ENCODE measurements around the gene ZNF486. TPM values are rescaled to one million over a fixed set of nuclear protein-coding genes. Genes with fewer than 3 reads are reported as not detected.

The ZNF486 gene
- total and polyA plus RNA-seq, 2 donors (not counting 1 experiment from before 2014, with no cell fraction given) = 5.3 to 16.6 TPM

GRCh38 chr19:20235156-20235555, 68.1 kb downstream of the ZNF486 start:
- H3K9me3 Mint-ChIP-seq (ENCODE audit: insufficient read depth) = no peaks in the 10 kb centered on the region
- H3K4me1 ChIP-seq (ENCODE audit: control insufficient read depth in 2 of 2, insufficient read depth in 2 of 2, low read length in 2 of 2) = peaks cover 3 to 22% of the 10 kb centered on the region in 2 donors
- no peak overlapping the region for H3K9ac ChIP-seq (ENCODE audit: low read length)
- peaks cover 0 to 19% (median 0%) of the 10 kb centered on the region in 3 donors for H3K9me3 ChIP-seq (ENCODE audit: control extremely low read depth in 1 of 3, control insufficient read depth in 2 of 3, insufficient read depth in 1 of 3, low read length in 2 of 3)
- H3K27ac ChIP-seq (ENCODE audit: low read length in 2 of 2) = no peak overlapping the region
- ChIA-PET POLR2A (no interaction called here), CTCF (interaction anchor here (0.6 kb wide), 1 partner anchor 1336 kb away, joined by 3 read pairs; no protein-coding TSS in a partner anchor)
- intact Hi-C loops (cut with micrococcal nuclease) = loop anchor here (2.0 to 5.0 kb wide), 3 partner anchors 37 to 368 kb away; no protein-coding TSS in a partner anchor
- TF ChIP-seq EZH2 (IDR thresholded peaks at IDR 0.05; ENCODE audit: borderline replicate concordance, insufficient read depth, low read depth, low read length, poor library complexity, severe bottlenecking) = no peak
- TF ChIP-seq, protein P1, sequence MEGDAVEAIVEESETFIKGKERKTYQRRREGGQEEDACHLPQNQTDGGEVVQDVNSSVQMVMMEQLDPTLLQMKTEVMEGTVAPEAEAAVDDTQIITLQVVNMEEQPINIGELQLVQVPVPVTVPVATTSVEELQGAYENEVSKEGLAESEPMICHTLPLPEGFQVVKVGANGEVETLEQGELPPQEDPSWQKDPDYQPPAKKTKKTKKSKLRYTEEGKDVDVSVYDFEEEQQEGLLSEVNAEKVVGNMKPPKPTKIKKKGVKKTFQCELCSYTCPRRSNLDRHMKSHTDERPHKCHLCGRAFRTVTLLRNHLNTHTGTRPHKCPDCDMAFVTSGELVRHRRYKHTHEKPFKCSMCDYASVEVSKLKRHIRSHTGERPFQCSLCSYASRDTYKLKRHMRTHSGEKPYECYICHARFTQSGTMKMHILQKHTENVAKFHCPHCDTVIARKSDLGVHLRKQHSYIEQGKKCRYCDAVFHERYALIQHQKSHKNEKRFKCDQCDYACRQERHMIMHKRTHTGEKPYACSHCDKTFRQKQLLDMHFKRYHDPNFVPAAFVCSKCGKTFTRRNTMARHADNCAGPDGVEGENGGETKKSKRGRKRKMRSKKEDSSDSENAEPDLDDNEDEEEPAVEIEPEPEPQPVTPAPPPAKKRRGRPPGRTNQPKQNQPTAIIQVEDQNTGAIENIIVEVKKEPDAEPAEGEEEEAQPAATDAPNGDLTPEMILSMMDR (IDR thresholded peaks at IDR 0.05) = no peak
- H4K20me1 ChIP-seq (ENCODE audit: control insufficient read depth, insufficient read depth, low read length, poor library complexity, severe bottlenecking) = no peaks in the 10 kb centered on the region
- H3K27ac Mint-ChIP-seq = peak overlapping the region; percentile 15
- H3K4me3 ChIP-seq (ENCODE audit: control extremely low read depth in 1 of 5, extremely low read depth in 1 of 5, insufficient read depth in 1 of 5, low read depth in 2 of 5, low read length in 4 of 5) = no peak overlapping the region
- H3K4me3 Mint-ChIP-seq = peak overlapping the region; percentile 44
- H2AFZ ChIP-seq (ENCODE audit: insufficient read depth, low read depth, low read length, poor library complexity, severe bottlenecking) = no peak overlapping the region
- H3K36me3 ChIP-seq (replicated peaks in 1 of 2; ENCODE audit: control extremely low read depth in 1 of 2, control insufficient read depth in 1 of 2, extremely low read depth in 1 of 2, insufficient read depth in 2 of 2, low read length in 1 of 2) = no peaks in the 10 kb centered on the region
- ATAC-seq (ENCODE audit: low read depth) = peak; percentile 52
- H3K4me2 ChIP-seq (replicated peaks; ENCODE audit: low read depth, low read length, poor library complexity, severe bottlenecking) = no peak overlapping the region
- no peaks in the 10 kb centered on the region for H3K27me3 Mint-ChIP-seq
- H3K27me3 ChIP-seq (replicated peaks in 1 of 4; ENCODE audit: control extremely low read depth in 1 of 4, control insufficient read depth in 3 of 4, insufficient read depth in 4 of 4, low read length in 3 of 4) = no peaks in the 10 kb centered on the region
- DNase-seq = peak; percentile 70
- 83% methylated on average over 1 of the region's 8 CpGs for WGBS (ENCODE audit: insufficient coverage)
- peaks cover 7% of the 10 kb centered on the region for H3K79me2 ChIP-seq (ENCODE audit: control insufficient read depth, insufficient read depth, low read length)
- H3K4me1 Mint-ChIP-seq = peaks cover 29% of the 10 kb centered on the region

Measured in B cell (primary cell).